Activated gamma-delta T cell treated with anti-CD3 and anti-CD28 coated beads, Interleukin-2, amount 50 U/mL, for 16 hours (primary cell): ENCODE results near the gene OR51T1.
"Not testable (repeated sequence)": the region's sequence is repeated elsewhere in the genome, so short reads cannot be mapped to it uniquely, and the experiment has no call there.

Experiments
- DNase-seq: peaks from one replicate; pipeline ENCODE4 v3.0.0-alpha.2; 2020; ENCODE audit warnings: low read depth

OR51T1 gene, protein sequence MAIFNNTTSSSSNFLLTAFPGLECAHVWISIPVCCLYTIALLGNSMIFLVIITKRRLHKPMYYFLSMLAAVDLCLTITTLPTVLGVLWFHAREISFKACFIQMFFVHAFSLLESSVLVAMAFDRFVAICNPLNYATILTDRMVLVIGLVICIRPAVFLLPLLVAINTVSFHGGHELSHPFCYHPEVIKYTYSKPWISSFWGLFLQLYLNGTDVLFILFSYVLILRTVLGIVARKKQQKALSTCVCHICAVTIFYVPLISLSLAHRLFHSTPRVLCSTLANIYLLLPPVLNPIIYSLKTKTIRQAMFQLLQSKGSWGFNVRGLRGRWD

DNA sequence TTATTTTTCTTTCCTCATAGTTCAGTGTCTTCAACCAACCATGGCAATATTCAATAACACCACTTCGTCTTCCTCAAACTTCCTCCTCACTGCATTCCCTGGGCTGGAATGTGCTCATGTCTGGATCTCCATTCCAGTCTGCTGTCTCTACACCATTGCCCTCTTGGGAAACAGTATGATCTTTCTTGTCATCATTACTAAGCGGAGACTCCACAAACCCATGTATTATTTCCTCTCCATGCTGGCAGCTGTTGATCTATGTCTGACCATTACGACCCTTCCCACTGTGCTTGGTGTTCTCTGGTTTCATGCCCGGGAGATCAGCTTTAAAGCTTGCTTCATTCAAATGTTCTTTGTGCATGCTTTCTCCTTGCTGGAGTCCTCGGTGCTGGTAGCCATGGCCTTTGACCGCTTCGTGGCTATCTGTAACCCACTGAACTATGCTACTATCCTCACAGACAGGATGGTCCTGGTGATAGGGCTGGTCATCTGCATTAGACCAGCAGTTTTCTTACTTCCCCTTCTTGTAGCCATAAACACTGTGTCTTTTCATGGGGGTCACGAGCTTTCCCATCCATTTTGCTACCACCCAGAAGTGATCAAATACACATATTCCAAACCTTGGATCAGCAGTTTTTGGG lies at the start of gene OR51T1:
OR51T1 (plus strand) TSS at position 41 of the 641 bp plus-strand sequence; CDS start at position 41, 0 bp downstream.
- DNase-seq, result no peak

DNA sequence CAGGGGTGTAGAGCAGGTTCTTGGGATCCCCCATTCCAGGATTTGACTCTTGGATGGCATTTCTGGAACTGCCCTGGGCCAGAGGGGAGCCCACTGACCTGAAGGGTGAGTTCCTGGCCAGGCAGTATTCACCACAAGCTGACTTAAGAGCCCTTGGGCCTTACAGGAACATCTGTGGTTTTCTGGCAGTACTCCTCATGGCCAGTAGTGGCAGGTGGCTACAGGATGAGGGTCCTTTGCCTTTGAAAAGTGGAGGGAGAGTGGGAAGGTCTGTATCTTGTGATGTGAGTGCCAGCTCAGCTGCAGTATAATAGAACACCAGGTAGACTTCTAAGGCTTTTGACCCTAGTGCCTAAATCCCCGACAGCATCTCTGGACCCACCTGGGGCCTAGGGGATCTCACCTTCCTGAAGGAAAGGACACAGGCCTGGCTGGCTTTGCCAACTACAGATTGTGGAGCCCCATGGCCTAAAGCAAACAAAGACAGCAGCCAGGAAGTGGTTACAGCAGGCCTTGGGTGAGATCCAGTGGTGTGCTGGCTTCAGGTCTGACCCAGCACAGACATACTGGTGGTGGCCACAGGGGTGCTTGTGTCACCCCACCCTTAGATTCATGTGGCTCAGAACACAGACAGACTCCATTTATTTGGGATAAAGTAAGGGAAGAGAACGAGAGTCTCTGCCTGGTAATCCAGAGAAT lies 41.7 kb upstream of the OR51T1 start:
- no peak for DNase-seq

DNA sequence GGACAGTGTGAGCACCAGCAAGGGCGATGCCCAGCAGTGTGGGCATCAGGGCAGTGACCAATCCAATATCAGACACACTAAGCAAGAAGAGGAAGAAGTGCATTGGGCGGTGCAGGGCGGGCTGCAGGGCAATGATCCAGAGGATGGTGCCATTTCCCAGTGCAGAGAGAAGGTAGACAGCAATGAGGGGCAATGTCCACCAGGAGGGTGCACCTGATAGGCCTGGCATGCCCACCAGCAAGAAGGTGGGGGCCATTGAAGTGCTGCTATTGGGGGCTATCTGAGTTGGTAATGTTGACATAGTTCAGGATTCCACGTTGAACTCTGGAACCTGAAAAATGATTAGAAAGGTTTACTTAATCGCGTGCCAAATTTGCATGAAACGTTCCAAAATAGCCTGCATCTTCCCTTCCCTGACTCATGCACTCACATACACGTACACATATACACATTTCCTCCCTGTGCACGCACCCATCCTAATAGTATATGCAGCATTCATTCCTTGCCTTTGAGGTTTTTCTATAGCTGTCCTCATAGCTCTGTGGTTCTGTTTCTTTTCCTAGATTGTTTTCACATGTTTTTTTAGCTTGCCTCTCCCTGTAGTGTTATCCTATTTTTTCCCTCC lies 32.7 kb upstream of the OR51T1 start, which contains the start of gene OR51S1:
OR51S1 (minus strand) TSS at position 301 of the 625 bp plus-strand sequence; CDS start at position 301, 0 bp downstream.
- no peak for DNase-seq

DNA sequence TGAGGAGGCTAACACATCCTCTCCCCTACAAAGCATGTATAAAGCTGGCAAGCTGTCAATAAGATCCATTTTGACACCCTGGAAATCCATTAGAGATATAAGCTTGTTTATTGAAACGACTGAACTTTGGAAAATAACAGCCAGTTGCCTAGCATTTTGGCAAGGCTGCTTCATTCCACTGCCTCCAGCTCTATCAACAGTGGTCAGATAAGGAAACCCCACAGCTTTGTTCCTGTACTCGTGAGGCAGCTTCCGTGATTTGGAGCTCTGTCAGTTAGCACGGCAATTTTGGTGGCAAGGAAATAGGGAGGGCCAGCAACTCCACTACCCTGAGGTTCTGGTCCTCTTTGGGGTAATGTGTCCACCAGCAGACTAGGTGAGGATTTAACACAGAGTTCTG lies 30.7 kb upstream of the OR51T1 start:
- no peak for DNase-seq

DNA sequence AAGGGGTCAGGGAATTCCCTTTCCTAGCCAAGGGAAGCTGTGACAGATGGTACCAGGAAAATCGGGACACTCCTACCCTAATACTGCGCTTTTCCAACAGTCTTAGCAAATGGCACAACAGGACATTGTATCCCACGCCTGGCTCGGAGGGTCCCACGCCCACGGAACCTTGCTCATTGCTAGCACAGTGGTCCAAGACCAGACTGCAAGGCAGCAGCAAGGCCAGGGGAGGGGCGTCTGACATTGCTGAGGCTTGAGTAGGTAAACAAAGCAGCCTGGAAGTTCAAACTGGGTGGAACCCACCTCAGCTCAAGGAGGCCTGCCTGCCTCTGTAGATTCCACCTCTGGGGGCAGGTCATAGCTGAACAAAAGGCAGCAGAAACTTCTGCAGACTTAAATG lies 27.4 kb upstream of the OR51T1 start:
- not testable (repeated sequence) for DNase-seq

DNA sequence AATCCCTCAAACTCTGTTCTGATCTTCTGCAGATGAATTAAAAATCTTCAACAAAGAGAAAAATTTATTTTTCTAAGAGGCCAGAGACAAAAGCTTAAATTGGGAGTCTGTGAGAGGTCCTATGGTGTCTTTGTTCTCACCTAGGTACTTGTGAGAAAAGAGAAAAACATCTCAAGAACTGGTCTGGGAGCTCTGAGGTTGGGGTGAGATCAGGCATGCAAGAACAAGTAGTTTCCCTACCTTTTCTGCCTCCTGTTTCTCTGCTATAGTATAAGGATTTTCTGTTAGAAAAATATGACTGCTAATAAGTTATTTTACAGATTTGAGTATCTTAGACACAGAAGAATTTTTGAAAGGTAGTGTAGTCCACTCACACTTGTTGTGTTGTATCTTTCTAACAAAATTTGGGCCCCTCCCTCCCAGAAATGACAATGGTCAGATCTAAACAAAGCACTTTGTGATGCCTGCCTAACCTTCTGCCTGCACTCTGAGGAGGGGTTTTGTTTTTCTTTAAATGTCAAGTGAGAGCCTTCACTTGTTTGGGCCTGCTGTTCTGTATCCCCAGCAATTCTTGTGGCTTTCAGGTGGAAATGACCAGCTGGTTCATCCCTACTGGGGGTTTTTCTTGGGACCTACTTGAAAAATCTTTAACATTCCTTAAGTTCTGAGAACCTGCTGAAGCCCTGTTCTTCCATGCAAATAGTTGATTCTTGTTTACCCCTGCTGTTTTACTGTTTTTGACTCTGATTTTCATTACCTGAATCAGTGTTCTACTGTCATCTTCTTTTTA lies 19.1 kb upstream of the OR51T1 start:
- DNase-seq, result no peak

DNA sequence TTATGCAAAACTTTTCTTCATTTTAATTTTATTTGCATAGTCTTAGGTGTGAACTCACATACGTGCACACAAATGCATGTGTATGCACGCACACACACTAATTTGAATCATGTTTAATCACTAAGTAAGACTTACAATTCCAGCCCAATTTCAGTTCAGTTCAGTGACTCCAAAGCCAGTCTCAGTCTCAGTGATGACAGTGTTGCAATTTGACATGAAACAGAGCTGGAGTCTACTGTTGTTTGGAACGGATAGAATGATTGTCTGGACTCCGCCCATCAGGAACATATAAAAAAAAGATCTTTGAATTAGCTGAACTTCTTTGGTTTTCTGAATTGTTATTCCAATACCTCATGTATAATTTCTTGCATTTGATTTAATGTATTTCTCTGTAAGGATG lies 17.8 kb upstream of the OR51T1 start:
- DNase-seq, result no peak

DNA sequence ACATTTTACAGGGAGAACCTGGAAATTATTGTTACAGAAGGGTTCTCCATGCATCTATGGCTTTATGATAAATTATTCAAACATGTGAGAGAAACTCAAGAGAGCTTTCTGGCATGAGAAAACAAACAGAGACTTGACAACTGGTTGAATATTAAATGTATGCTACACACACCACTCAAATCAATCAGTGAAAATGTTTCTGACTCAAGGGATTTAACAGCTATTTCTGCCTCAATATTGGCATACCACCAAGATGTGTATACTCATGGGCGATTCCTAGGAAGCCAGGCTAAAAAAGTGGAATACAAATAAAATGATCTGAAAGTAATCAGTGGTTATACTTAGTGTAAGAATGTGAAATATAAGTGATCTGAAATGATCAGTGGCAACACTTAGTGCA lies 15.8 kb upstream of the OR51T1 start:
- DNase-seq, result no peak

DNA sequence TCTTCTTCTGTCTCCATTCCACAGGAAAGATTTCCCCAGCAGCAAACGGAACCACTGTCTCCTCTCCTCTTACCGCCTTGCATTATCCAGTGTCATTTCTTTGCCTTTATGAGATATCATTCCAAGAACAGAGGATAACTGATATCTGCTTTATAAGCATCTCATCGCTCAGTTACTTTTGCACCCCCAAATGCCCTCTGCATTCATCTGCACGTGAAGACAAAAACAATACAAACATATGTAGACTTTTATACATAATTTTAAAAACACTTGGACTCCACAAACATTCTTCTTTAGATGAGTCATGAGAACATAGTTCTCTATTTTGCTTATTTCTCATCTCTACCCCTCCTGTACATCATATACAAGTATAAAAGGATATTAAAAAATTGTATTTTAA lies 512 bp upstream of the OR51T1 start:
- no peak for DNase-seq

DNA sequence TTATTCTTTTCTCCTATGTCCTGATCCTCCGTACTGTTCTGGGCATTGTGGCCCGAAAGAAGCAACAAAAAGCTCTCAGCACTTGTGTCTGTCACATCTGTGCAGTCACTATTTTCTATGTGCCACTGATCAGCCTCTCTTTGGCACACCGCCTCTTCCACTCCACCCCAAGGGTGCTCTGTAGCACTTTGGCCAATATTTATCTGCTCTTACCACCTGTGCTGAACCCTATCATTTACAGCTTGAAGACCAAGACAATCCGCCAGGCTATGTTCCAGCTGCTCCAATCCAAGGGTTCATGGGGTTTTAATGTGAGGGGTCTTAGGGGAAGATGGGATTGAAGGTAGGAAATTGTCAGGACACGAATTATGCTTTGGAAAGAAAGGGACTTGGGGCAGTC lies 843 bp downstream of the OR51T1 start:
- DNase-seq, result no peak

DNA sequence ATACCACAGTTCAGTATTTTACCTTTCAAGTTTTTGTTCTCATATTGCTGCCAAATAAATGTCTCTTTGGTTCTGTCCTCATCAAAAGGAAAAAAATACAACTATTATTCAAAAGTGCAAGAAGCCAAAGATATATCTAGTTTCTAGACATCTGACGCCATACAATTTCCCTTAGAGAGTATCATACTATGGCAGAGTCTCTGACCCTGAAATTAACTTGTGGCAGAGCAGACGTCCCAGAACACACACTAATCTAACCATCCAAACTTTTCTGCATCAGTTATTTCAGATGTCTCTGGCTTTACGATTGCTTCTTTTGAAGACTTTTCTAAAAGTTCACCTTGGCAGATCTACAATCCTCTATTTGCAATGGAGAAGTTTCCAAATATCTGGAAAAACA lies 2.7 kb downstream of the OR51T1 start:
- DNase-seq, result no peak

DNA sequence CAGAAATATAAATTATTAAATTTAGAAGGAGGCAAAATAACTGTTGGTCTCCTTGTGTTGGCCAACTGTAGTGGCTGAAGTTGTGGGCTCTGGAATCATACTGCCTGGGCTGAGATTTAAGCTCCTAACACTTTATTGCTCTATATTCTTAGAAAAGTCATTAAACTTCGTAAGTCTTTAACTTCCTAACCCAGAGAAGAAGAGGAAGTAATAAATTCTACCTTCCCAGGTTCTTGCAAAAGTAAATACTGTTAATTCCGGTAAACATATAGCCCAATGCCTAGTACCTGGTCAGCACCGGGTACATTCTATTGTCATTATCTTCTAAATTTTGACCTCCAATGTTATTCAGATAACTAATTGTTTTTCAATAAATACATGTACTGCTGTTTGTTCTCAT lies 4.5 kb downstream of the OR51T1 start:
- DNase-seq, result no peak

DNA sequence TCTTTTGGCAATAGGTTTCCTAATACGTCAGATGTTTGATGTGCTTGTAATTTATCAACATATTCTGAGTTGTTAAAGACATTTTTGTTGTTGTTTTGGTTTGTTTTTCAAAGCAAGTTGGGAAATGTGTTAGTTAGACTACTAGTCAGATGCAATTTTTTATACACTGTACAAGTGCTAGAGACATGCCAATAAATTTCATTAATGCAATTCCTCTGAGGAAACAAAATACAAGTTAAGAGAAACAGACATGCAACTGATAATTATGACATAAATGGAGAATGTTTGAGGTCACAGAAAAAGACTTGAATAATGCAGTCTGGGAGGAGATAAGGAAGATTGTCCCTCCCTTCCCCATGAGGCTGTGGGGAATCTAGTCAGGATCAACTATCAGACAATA lies 5.9 kb downstream of the OR51T1 start:
- no peak for DNase-seq

DNA sequence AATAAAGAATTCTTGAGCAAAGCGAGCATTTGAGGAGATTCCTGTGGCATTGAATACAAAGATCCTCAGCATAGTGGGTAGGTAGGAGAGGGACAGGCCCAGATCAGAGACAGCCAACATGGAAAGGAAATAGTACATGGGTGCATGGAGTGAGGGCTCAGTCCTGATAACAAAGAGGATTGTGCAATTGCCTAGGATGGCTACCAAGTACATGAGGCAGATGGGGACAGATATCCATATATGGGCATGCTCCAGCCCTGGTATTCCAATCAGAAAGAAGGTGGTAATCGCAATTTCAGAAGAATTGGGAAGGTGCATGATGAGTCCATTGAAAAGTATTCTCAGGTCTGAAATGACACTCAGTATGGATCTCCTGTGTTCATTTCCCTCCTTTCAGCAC lies 8.6 kb downstream of the OR51T1 start:
- DNase-seq, result no peak

DNA sequence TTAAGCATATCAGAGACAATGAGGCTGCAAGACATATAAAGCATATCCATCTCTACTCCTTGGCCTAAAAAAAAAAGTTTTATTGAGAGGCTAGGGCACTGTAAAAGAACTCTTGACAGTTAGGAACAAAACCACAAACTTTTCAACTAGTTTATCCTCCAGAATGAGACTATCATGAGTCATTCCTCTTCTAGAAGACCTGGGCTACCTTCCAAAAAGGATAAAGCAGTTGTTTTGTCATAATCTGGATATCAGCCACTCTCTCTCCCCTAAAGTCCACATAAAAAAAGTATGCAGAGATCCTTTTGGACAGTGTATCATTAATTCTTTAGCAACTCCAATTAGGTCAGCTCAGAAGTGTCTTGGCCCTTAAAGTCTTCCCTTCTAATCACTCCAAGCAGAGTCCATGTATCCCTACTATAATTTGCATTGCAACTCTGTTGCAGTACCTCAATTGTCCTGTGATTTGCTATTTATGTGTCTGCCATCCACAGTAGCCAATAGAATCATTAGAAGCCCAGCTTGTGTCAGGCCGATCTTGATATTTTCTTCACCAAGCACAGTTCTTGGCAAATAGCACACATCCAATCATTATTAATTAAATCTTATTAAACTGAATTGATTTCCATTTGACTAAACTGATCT lies 10.4 kb downstream of the OR51T1 start:
- no peak for DNase-seq

DNA sequence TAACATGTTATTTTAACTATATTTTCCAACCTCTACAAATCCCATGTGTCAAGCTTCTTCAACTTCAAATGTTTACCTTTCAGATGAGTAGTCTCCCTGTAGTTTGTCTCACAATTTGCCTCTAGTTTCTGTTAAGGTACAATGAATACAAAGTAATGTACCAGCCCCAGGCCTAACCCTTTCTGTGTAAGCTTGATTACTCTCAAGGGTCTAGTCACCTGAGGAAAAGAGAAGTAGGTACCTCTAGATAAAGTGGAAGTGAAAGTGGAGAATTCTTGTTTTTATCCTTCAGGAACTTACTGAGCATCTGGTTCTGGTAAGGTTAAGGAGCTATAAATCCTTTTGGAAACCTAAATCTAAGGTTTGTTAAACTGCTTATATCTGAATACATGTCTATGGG lies 21.8 kb downstream of the OR51T1 start, which contains the start of gene OR51A7:
OR51A7 (plus strand) TSS at position 300 of the 400 bp plus-strand sequence. CDS start 3,587 bp downstream, outside the sequence.
- no peak for DNase-seq

DNA sequence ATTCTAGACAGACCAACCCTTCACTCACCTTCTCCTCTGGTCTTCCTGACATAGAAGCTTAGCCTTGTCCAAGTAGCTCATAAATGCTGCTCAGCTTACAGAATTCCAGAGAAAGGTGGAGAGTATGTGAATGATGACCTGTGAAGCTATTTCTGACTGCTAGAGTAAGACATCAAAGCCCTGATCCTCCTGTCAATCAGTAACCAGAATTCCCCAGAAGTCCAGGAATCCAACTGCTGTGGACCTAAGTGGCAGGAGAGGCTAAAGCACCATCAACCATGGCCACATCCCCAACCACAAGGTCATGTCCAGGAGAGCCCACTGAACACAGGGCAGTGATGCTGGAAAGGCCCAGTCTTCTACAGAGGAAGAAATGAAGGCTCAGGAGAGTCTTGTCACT lies 34.9 kb downstream of the OR51T1 start:
- DNase-seq, result no peak

DNA sequence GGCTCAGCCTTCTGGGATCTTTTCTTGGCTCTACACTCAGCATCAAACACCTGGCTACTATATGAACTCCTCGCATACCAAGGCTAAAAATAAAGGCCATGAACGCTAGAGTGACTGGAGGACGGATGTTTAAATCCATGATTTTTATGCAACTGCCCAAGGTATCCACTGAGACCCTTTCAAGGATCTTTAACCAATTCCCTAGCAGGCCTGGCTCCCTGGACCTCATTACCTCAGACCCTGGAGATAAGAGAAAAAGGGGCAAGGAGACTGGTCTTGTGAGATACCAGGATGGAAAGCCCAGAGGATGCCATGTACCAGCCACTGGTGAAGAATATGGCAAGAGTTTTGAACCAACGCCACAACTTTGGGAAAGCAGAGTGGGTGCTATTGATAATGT lies 37.5 kb downstream of the OR51T1 start, which contains the start of gene OR51G2:
OR51G2 (minus strand) TSS at position 101 of the 400 bp plus-strand sequence. CDS start 3,687 bp downstream, outside the sequence.
- DNase-seq, result no peak

DNA sequence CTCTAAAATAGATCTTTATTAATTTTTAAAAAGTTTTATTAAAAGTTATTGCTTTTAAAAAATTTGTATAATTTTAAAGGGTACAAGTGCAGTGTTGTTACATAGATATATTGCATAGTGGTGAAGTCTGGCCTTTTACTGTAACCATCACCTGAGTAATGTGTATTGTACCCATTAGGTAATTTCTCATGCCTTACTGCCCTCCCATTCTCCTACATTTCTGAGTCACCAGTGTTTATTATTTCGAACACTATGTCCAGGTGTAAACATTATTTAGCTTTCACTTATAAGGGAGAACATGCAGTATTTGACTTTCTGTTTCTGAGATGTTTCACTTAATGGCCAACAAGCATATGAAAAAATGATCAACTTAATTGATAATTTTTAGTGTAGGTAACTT lies 40.1 kb downstream of the OR51T1 start:
- DNase-seq, result no peak

DNA sequence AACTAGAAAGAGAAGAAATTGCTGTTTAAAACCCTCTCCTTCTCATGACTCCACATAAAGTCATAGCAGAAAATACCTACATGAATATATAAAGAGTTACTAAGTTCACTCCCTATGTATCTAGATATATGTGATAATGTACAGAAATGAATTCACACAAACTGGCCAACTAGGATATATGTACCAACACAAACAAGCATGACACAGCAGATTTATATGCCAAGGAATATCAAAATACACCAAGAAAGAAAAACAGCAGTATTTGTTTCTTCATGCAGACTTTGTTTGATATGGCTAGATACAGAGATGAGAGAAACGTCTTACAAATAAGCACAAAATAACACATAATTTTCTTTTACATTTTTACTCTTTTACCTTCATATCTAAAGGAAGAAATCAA lies 40.6 kb downstream of the OR51T1 start:
- no peak for DNase-seq

DNA sequence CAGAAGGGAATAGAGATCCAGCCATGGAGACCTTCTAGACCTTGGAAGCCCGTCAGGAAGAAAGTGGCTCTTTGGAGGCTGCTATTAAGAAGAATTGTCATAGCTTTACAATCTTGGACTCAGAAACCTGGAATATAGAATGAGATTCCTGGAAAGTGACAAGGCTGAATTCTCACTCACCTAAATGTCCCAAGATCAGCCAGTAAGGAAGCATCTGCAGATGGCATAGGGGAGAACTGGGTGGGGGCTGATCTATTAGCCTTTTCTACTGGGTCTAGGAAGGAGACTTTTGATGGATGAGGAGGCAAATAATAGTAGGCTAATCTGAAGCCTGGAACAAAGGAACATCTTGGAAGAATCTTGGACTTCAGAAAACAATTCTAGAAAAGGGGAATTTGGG lies 42.5 kb downstream of the OR51T1 start, which contains the start of gene OR51G1:
OR51G1 (minus strand) TSS at position 101 of the 400 bp plus-strand sequence; CDS start at position 101, 0 bp downstream.
- DNase-seq, result no peak
